ENCODE results near the gene TECPR1. TPM values are rescaled to one million over a fixed set of nuclear protein-coding genes. Genes with fewer than 3 reads are reported as not detected.

Gene TECPR1
- total and polyA plus RNA-seq, 2 donors (not counting 3 experiments of a cell fraction or from before 2014, with no cell fraction given) = 12.3 to 97.5 TPM

DNA sequence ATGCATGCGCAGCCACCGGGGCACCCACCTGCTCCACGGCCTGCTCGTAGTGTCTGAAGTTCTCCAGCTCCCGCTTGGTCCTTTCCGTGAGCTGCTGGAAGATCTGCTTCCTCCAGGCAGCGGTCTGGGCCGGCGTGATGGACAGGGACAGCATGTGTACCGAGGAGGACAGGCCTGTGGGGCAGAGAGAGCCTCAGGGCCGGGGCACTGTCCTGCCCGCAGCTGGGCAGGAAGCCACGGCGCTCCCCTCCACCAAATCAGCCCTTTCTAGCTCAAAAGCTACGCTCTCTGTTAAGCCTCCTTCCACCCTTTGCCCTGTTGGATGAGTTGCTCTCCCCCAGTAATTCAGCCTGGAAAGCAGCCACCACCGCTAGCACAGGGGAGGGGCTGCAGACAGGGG lies 19.2 kb downstream of the TECPR1 start:
- intact Hi-C loops (cut with micrococcal nuclease) (no loop called here), dilution Hi-C loops (cut with MboI; ENCODE audit: extremely low pct_ligation_motif_present, low sequenced_read_pairs) (no loop called here)
- H2AFZ ChIP-seq (ENCODE audit: low read depth, low read length) = no peak overlapping the region
- no peaks in the 10 kb centered on the region for H3K79me2 ChIP-seq (ENCODE audit: control insufficient read depth, insufficient read depth, low read length)
- no peak overlapping the region for H3K4me2 ChIP-seq (ENCODE audit: insufficient read depth, low read length)
- no peak overlapping the region for H3K27ac ChIP-seq (ENCODE audit: insufficient read depth, low read depth, low read length)
- H3K9ac ChIP-seq (replicated peaks; ENCODE audit: extremely low read depth, insufficient read depth, low read length) = no peak overlapping the region
- CTCF ChIA-PET = no interaction called here
- no peaks in the 10 kb centered on the region for H4K20me1 ChIP-seq (replicated peaks; ENCODE audit: control insufficient read depth, extremely low read depth, insufficient read depth, low read length)
- no peak for FAIRE-seq
- H3K27me3 ChIP-seq (ENCODE audit: control insufficient read depth in 2 of 2, insufficient read depth in 2 of 2, low read length in 2 of 2) = no peaks in the 10 kb centered on the region
- POLR2A ChIA-PET = no interaction called here
- no peaks in the 10 kb centered on the region for H3K4me1 ChIP-seq (ENCODE audit: control insufficient read depth, extremely low read depth, insufficient read depth, low read length)
- BruUV-seq (replicated peaks) = no TSS peak
- no peaks in the 10 kb centered on the region for H3K9me1 ChIP-seq (replicated peaks; ENCODE audit: control insufficient read depth, extremely low read depth, insufficient read depth, low read length)
- peaks cover 2 to 38% of the 10 kb centered on the region in 2 experiments for H3K36me3 ChIP-seq (ENCODE audit: control insufficient read depth in 2 of 2, extremely low read depth in 1 of 2, insufficient read depth in 2 of 2, low read length in 2 of 2)
- H3K9me3 ChIP-seq (replicated peaks; ENCODE audit: control insufficient read depth, insufficient read depth, low read length) = no peaks in the 10 kb centered on the region
- H3K4me3 ChIP-seq (replicated peaks in 1 of 3; ENCODE audit: insufficient read depth in 1 of 3, low read depth in 1 of 3, low read length in 3 of 3) = no peak overlapping the region
- DNase-seq (ENCODE audit: low read depth, low spot score) = no peak
- no peak for TF ChIP-seq JUN (IDR thresholded peaks at IDR 0.05; ENCODE audit: borderline replicate concordance, insufficient read depth, insufficient read length, low read depth)
- TF ChIP-seq POLR2A (IDR thresholded peaks at IDR 0.05; ENCODE audit: low read depth, low read length) = peak; percentile 18
- TF ChIP-seq GATA2 (IDR thresholded peaks at IDR 0.05; ENCODE audit: insufficient read depth, insufficient read length, low read depth, low read length) = no peak
- TF ChIP-seq FOS (IDR thresholded peaks at IDR 0.05; ENCODE audit: borderline replicate concordance, insufficient read depth, low read length) = no peak

DNA sequence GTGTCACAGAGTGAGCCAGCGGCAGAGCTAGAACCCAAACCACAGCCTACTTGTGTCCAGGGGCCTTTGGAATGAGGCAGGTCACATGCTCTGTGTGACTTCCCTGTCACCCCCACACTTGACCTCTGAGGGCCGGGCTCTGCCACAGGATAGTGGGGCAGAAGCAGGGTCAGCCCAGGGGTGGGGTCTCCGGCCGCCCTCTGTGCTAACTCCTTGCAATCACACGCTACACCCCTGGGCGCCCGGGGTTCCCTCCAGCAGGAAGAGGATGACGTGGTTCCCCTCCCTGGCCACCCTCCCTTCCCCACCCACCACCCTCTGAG lies 19.8 kb downstream of the TECPR1 start:
- Histone ChIP-seq H4K20me1 (replicated peaks; ENCODE audit: control insufficient read depth, extremely low read depth, insufficient read depth, low read length) (no peaks in the 10 kb centered on the region), H3K4me2 (ENCODE audit: insufficient read depth, low read length) (no peak overlapping the region), H3K36me3 (ENCODE audit: control insufficient read depth in 2 of 2, extremely low read depth in 1 of 2, insufficient read depth in 2 of 2, low read length in 2 of 2) (peaks cover 2 to 38% of the 10 kb centered on the region in 2 experiments), H3K9me1 (replicated peaks; ENCODE audit: control insufficient read depth, extremely low read depth, insufficient read depth, low read length) (no peaks in the 10 kb centered on the region), H3K27ac (ENCODE audit: insufficient read depth, low read depth, low read length) (no peak overlapping the region), H2AFZ (ENCODE audit: low read depth, low read length) (no peak overlapping the region), H3K9ac (replicated peaks; ENCODE audit: extremely low read depth, insufficient read depth, low read length) (no peak overlapping the region), H3K9me3 (replicated peaks; ENCODE audit: control insufficient read depth, insufficient read depth, low read length) (no peaks in the 10 kb centered on the region), H3K4me3 (replicated peaks in 1 of 3; ENCODE audit: insufficient read depth in 1 of 3, low read depth in 1 of 3, low read length in 3 of 3) (no peak overlapping the region), H3K27me3 (ENCODE audit: control insufficient read depth in 2 of 2, insufficient read depth in 2 of 2, low read length in 2 of 2) (no peaks in the 10 kb centered on the region), H3K79me2 (ENCODE audit: control insufficient read depth, insufficient read depth, low read length) (no peaks in the 10 kb centered on the region), H3K4me1 (ENCODE audit: control insufficient read depth, extremely low read depth, insufficient read depth, low read length) (no peaks in the 10 kb centered on the region)
- dilution Hi-C loops (cut with MboI; ENCODE audit: extremely low pct_ligation_motif_present, low sequenced_read_pairs) = no loop called here
- no TSS peak for BruUV-seq (replicated peaks)
- DNase-seq (ENCODE audit: low read depth, low spot score) (no peak), FAIRE-seq (no peak)
- intact Hi-C loops (cut with micrococcal nuclease) = no loop called here
- TF ChIP-seq EZH2 (IDR thresholded peaks at IDR 0.05; ENCODE audit: borderline replicate concordance, low read depth, low read length, severe bottlenecking) = no peak
- TF ChIP-seq JUN (IDR thresholded peaks at IDR 0.05; ENCODE audit: borderline replicate concordance, insufficient read depth, insufficient read length, low read depth) = no peak
- no peak for TF ChIP-seq POLR2A (IDR thresholded peaks at IDR 0.05; ENCODE audit: low read depth, low read length)
- TF ChIP-seq GATA2 (IDR thresholded peaks at IDR 0.05; ENCODE audit: insufficient read depth, insufficient read length, low read depth, low read length) = no peak
- TF ChIP-seq CTCF (IDR thresholded peaks at IDR 0.05; ENCODE audit: extremely low read depth in 1 of 2, insufficient read depth in 1 of 2, low read depth in 1 of 2, low read length in 2 of 2) = no peak
- TF ChIP-seq FOS (IDR thresholded peaks at IDR 0.05; ENCODE audit: borderline replicate concordance, insufficient read depth, low read length) = no peak
- no peak for TF ChIP-seq MYC (IDR thresholded peaks at IDR 0.05; ENCODE audit: low read depth, low read length)
- no peak for TF ChIP-seq MAX (IDR thresholded peaks at IDR 0.05; ENCODE audit: insufficient read depth, insufficient read length)
- ChIA-PET CTCF (no interaction called here), POLR2A (no interaction called here)
